SW 1271 (cell line): Measurements from ENCODE around the gene CD46.
"Not testable (repeated sequence)": the region's sequence is repeated elsewhere in the genome, so short reads cannot be mapped to it uniquely, and the experiment has no call there.

Source experiments
- DNase-seq, 2 experiments: peaks; one replicate each; lab custom pipeline; 2025; lab: John Stamatoyannopoulos, UW

Gene CD46

GRCh38 chr1:207751790-207752455, at the start of gene CD46:
Gene CD46 (plus strand): TSS chr1:207752054. CDS start chr1:207752213, 159 bp downstream.
- peak; percentile 79 to 85 for DNase-seq

DNA sequence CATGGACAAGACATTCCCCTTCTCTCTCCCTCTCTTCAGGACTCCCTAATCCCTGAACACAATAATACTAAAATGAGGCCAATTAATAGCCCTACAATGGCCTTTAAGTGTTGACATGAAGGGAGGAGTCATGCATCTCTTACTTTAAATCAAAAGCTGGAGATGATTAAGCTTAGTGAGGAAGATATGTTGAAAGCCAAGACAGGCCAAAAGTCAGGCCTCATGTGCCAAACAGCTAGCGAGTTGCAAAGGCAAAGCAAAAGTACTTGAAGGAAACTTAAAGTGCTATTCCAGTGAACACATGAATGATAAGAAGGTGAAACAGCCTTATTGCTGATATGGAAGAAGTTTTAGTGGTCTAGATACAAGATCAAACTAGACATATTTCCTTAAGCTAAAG, 49.5 kb upstream of the CD46 start:
- no peak for DNase-seq

- no peak for DNase-seq
Measured at GRCh38 chr1:207703712-207704111, 48.1 kb upstream of the CD46 start.

DNA sequence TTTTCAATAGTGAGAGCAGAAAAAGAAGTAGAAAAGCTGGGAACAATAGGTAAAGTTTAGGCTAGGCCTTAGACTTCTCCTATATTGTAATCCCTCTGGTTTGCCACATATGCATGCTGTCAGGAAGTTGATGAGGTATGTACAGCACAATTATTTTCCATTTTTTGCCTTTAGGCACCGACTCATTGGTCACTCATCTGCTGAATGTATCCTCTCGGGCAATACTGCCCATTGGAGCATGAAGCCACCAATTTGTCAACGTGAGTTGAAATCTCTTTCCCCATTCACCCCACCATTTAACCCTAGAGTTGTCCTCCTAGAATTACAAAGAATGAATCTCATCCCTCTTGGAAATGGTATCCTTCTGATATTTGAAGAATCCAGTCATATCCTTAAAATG, 43.9 kb upstream of the CD46 start:
- not testable (repeated sequence) for DNase-seq

GRCh38 chr1:207711285-207711684, 40.6 kb upstream of the CD46 start:
- DNase-seq: peak in 1 of 2 experiments; percentile 24

- DNase-seq: not testable (repeated sequence)
Measured at GRCh38 chr1:207712701-207713100, 39.2 kb upstream of the CD46 start.

GRCh38 chr1:207713529-207713928, 38.3 kb upstream of the CD46 start:
- no peak for DNase-seq

- no peak for DNase-seq
Measured at GRCh38 chr1:207719234-207719633, 32.6 kb upstream of the CD46 start.

DNA sequence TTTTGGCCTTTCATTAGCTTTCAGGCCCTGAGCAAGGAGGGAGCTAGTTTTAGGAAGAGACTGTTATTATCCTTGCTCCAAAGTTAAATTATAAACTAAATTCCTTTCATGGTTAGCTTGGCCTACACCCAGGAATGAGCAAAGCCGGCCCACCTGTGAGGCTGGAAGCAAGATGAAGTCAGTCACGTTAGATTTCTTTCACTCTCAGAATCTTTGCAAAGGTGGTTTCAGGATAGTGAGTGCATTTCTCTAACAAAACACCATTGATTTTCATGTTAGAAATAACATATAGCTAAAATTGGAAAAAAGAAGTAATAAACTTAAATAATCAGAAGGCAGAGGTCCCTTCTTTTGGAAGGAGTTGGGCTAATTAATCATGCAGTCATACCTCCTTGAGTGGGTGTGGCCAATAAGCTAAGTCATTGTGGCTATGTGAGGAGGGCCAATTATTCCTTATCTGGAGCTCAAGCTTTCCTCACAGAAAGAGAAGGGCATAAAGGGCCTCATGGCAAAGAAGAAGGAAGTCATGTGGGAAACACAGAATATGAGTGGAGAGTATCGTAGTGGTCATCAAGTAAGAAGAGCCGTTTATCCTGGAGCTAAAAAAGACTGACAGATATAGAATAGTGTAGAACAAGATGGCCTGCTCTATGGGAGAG, 23.5 kb upstream of the CD46 start:
- not testable (repeated sequence) for DNase-seq

DNA sequence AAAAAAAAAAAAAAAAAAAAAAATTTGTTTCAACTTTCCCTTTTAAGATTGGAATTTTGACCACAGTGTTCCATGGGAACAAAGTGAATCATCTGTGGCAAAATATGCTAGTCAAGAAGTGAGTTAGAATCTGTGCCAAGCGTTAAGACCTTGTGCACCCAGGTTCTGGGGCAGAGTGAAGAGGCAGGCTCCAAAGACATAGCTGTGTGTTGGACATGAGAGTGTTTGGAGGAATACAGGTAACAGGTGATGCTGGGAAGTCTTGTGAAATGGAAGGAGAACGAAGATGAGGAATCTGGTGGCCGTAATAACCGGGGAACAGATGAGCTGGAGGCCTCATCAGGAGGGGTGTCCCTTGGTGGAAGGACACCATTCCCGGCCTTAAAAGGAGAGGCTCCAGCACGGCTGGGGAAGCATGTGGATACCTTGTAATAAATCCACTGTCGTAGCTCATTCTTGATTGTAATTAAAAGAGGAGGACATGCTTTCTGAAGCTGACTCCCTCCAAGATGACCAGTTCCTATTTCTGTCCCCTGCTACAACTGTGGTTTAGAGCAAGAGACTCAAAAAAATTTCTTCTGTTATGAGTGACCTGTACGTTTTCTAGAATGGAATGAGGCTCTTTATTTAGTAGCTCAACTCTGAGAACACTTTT, 14.2 kb upstream of the CD46 start:
- not testable (repeated sequence) for DNase-seq

DNA sequence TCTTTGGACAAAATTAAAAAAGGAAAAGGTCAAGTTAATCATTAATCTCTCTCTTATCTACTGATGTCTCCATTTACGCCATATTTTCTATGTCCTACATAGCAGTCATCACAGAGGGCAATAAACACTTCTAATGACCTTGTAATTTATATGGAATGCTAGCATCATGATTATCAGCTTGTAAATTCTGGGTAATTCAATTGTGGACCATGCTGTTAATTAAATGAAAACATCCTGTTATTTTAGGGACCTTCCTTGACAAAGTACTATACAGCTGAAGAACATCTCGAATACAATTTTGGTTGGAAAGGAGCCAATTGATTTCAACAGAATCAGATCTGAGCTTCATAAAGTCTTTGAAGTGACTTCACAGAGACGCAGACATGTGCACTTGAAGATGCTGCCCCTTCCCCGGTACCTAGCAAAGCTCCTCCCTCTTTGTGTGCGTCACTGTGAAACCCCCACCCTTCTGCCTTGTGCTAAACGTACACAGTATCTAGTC, 13.6 kb upstream of the CD46 start:
- DNase-seq: not testable (repeated sequence)

- DNase-seq: no peak
Measured at GRCh38 chr1:207740207-207740606, 11.6 kb upstream of the CD46 start.

DNA sequence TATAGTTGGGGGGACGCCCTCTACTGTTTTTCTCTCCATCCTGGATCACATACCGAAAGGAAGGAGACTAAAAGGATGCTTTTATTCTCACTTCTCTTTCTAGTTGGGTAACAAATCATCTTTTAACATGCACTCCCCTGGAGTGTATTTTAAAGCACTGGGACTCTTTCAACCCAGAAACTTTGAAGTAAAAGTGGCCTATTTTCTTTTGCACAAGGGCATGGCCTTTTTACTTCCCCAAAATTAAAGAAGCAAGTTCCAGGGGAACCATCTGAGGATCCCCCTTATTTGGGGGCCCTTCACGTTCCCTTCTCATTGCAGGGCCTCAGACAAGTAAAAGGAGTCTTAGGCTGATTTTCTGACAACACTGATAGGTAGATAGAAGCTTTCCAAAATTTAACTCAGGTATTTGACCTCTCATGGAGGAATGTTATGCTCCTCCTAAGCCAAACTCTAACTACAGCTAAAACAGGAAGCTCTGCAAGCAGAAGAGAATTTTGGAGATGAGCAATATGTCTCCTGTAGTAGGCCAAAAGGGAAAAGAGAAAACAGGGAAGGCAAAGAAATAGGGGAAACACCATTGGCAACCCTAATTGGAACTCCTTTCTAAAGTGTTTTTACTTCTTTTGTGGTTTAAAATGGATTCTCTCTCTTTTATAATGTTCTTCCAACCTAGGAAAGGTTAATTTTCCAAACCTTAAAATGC, 8.9 kb upstream of the CD46 start:
- DNase-seq: no peak

GRCh38 chr1:207744000-207744534, 7.8 kb upstream of the CD46 start:
- DNase-seq: no peak

DNA sequence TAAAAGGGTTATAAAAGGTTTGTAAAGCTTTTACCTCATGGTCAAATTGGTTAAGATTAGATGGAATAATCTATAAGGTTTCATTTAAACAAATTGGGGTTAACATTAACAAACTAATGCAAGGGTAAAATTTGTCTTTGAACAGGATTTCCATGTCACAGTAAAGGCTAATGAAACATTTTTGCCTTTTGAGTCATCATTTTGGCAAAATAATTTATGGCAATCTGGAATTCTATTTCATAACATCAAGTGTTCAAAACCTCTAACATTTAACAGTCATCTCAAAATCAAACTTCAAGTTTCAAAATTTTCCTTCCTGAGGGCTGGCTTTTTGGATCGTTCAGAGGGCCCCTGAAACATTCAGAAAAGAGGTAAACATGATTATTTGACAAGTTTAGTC, 6.6 kb upstream of the CD46 start:
- DNase-seq: no peak

- no peak for DNase-seq
Measured at GRCh38 chr1:207745839-207746767, 5.8 kb upstream of the CD46 start.

DNA sequence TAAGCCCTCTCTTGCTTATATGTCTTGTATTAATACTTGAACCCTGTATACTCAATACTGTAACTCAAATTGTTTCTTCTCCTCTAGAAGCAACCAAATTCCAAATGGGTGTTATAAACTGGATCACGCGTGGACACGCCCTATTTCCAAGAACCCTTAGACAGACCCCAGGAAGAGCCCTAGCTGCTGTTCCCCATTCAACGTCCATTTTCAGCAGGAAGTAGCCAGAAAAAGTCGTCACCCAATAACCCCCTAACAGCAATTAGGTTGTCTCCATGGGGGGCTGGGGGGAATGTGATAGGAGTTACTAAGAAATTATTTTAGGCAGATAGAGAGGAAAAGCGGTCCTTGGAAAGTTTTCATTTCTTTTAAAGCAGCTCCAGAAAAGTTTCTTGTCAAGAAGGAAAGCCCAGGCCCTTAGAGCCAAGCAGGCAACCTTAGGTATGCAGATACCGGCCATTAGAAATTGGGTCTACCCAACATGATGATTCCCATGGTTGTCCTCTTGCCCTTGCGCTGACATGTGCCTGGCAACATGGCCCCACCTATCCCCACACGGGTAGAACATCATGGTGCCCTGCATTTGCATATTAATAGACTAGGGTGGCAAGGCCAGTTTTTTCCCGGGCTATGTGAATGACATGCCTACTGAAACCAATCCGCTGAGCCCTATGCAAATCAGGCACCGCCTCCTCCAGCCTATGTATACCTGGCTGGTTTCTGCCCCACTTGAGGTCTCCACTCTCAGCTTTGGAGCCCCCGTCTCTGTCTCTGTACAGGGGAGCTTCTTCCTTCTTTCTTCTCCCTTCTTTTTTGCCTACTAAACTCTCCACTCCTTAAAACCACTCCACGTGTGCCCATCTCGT, 4.0 kb upstream of the CD46 start:
- no peak for DNase-seq

DNA sequence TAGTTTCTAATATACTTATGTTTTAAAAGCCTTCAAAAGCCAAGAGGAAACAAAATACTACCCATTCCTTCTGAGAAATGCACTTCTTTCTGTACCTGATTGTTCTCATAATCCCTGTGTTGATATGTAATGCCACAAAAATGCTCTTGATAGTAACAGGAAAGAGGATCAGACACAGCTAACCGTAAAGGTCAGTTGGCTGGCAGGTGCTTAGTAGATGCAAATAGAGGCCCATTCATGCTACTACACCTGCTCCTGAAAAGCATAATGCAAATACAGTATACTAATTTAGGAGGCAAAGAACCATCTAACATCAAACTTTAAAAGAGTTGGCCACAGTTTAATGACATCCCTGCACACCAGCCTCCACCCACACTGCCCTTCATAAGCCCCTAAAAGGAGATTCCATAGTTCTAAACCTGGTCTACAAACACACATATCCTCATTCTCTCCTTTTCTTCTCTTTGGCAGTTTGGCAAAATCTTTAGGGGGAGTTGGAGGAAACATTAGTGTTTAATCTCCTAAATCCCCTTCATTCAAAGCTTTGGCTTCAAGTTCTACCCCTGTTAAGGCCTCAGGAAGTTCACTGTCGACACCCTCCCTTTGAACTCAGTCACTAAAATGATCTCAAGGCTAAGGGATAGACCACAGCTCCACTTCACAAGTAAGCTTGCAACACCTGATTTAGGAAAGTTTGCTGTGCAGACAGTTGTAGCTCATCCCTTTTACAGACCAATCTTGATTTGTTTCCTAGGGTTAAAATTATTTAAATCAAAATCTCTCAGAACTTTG, 2.9 kb upstream of the CD46 start:
- no peak for DNase-seq

GRCh38 chr1:207750631-207751305, 1.1 kb upstream of the CD46 start:
- no peak for DNase-seq
